Right hindlimb (tissue), 1 donor: Measurements from ENCODE around the gene ATF6B.
A peak's percentile ranks its signal among the peaks of the same experiment; 100 is the strongest.
"Not testable (repeated sequence)": the region's sequence is repeated elsewhere in the genome, so short reads cannot be mapped to it uniquely, and the experiment has no call there.

Source experiments
- DNase-seq: peaks from one replicate; pipeline ENCODE4 v3.0.0-alpha.2; 2018

The ATF6B gene

DNA sequence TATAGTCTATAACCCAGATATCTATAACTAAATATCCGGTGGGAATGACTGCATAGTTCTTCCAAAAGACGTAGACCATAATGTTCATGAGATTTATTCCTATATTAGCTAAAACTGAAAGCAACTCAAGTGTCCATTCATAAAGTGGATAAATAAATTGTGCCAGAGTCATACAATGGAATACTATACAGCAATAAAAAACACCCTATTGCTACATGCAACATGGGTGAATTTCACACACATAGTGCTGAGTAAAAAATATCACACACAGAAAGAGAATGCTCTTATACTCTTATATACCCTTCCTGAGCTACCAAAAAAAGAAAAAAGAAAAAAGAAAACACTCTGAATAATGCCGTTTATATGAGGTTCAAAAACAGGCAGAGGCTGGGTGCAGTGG is 25.8 kb downstream of the ATF6B start:
- no peak for DNase-seq

DNA sequence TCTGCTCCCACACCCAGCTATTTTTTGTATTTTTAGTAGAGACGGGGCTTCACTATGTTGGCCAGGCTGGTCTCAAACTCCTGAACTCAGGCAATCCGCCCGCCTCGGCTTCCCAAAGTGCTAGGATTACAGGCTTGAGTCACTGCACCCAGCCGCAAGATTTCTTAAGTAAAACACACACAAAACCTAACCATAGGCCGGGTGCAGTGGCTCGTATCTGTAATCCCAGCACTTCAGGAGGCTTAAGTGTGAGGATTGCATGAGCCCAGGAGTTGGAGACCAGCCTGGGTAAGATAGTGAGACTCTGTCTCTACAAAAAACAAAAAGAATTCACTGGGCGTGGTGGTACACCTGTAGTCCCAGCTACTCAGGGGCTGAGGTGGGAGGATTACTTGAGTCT is 27.8 kb downstream of the ATF6B start:
- DNase-seq, result not testable (repeated sequence)

DNA sequence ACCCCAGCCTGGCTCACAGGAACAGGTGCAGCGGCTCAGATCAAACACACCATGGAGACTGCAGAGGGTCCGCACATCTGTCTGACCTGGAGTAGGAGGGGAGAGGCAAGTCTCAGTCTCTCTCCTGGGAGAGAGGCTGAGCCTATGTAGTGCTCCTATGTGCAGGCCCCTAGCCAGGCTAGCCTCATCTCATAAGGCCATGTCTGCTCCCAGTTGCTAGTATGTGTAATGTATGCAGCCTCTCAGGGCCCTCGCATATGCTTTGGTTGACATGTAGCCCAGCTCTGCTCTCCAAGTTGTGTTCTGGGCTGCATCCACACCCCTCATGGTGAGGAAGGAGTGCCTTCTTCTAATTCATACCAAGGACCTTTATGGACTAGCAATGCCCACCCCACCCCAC is 30.7 kb downstream of the ATF6B start:
- no peak for DNase-seq

DNA sequence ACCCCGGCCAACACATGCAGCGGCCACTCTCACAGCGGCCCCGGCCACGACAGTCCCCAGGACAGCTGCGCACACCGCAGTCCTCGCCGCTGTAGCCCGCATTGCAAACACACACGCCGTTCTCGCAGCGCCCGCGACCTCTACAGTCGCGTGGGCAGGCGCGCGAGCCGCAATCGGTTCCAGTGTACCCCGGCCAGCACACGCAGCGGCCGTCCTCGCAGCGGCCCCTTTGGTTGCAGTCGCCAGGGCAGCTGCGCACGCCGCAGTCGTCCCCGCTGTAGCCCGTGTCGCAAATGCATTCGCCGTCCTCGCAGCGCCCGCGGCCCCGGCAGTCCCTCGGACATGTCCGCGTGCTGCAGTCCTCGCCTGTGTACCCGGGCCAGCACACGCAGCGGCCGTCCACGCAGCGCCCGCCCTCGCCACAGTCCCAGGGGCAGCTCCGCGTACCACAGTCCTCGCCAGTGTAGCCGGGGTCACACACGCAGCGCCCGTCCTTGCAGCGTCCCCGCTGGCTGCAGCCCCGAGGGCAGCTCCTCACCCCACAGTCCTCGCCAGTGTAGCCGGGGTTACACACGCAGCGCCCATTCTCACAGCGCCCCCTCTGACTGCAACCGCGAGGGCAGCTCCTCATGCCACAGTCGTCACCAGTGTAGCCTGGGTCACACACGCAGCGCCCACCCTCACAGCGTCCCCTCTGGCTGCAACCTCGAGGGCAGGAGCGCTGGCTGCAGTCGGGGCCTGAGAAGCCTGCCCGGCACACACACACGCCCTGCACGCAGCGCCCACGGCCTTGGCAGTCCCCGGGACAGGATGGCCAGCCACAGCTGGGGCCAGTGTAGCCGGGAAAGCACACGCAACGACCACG is 31.4 kb downstream of the ATF6B start:
- DNase-seq, result no peak

DNA sequence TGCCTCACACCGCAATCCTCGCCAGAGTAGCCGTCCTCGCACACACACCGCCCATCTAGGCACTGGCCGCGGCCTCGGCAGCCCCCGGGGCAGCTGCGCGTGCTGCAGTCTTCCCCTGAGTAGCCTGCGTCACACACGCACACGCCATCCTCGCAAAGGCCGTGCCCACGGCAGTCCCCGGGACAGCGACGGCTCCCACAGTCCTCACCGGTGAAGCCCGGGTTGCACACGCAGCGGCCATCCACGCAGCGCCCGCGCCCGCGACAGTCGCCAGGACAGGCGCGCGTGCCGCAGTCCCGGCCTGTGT is 32.0 kb downstream of the ATF6B start:
- no peak for DNase-seq

DNA sequence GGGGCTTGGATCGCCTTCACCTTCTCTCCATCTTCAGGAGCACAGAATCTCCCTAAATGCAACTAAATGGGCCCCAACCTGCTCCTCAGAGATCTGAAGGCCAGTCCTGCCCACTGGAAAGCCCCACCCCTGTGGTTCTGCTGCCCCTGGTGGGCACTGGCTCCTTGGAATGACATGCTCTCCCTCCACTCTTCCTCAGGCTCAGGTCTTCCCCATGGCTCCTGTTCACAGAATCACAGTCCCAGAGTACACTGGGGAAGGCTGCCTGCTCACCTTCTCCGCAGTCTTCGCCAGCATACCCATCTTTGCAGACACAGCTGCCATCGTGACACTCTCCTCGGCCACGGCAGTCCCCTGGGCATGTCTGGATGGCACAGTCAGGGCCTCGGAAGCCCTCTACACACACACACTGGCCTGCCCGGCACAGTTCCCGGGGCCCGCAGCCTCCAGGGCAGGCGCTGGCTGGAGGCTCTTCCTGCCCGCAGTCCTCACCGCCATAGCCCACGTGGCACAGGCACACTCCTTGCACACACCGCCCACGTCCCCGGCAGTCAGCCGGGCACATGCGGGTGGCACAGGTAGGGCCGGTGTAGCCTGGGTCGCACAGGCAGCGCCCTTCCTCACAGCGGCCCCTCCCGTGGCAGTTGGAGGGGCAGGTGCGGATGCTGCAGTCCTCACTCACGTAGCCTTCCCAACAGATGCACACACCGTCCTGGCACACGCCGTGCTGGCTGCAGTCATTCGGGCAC is 32.5 kb downstream of the ATF6B start:
- DNase-seq, result no peak

DNA sequence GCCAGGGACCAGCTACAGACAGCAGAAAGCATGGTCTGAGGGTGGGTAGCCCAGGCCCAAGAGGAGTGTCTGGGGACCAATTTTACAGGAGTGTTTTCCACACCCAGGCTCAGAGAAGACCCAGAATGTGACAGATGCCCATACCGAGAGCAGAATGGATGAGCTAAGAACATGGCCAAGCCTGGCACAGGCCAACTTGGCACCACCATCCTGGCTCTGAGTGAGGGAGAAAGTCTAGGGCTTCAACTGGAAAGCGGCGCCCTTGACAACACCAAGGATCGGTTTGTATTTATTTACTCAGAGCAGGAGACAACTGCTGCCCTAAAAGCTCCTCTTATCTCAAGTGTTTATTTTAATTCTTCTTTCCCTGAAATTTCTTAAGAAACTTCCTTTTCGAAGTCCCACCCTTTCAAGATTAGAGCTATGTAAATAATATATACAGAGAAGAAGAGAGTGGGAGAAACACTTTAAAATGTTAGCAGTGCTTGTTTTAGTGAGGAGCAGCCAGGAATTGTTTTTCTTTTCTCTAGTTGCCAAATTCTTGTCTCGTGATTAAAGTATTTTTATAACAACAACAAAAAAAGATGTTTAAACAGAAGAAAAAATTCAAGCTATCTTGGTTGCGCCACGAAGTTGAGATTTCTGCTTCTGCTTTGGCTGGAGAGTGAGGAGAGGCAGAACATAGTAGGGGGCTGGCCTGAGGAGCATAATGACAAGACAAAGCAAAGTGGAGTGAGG is 35.1 kb downstream of the ATF6B start:
- peak; percentile 25 for DNase-seq

DNA sequence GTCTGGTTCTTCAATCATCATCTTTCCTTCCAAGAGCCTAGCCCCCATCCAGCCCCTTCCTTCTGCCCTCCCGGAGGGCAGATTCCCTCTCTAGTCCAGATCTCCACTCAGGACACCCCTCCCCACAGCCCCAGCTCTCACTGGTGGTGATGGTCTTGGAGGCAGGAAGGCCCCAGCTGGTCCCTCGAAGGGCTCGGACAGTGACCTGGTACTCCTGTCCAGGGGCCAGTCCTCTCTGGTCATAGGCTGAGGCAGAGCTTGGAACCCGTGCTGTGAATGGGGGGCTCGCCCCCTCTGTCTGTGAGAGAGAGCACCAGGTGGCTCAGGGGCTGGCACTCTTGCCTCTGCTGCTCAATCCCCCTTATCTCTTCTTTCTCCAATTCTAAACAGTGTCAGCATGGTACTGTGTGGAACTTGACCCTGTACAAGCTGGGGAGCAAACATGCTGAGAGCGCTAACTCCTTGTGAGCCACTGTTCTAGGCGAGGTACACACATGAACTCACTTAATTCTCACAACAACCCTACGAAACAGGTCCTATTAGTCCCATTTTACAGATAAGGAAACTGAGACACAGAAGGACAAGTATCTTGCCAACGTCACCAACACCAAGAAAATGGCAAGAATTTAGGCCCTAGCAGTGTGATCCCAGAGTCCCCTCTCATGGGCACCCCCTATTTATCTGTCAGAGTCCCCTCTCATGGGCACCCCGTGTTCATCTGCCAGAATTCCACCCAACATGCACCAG is 38.8 kb downstream of the ATF6B start:
- DNase-seq, result no peak

DNA sequence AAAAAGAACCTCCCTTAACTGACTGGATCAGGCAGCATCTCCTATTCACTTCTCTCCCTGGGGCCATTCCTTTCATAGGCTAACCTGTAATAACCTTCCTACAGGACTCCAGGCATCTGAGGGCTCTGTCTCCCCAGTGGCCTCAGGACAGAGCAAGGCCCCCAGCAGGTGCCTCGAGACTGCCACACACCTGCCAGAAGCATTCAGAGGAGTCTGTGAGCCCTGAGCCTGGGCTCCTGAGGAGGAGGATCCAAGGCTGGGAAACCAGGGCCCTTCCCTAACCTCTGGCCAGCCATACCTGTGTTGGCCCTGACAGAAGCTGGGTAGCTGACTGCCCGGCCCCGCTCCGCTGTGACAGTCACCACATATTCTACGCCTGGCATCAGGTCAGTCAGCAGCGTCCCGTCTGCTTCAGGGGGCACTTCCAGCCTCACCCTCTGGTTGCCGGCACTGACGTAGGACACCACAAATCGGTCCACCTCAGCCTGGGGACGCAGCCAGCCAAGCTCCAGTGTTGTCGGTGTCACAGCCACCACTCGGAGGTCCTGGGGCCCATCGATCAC is 39.5 kb downstream of the ATF6B start:
- DNase-seq, result no peak

DNA sequence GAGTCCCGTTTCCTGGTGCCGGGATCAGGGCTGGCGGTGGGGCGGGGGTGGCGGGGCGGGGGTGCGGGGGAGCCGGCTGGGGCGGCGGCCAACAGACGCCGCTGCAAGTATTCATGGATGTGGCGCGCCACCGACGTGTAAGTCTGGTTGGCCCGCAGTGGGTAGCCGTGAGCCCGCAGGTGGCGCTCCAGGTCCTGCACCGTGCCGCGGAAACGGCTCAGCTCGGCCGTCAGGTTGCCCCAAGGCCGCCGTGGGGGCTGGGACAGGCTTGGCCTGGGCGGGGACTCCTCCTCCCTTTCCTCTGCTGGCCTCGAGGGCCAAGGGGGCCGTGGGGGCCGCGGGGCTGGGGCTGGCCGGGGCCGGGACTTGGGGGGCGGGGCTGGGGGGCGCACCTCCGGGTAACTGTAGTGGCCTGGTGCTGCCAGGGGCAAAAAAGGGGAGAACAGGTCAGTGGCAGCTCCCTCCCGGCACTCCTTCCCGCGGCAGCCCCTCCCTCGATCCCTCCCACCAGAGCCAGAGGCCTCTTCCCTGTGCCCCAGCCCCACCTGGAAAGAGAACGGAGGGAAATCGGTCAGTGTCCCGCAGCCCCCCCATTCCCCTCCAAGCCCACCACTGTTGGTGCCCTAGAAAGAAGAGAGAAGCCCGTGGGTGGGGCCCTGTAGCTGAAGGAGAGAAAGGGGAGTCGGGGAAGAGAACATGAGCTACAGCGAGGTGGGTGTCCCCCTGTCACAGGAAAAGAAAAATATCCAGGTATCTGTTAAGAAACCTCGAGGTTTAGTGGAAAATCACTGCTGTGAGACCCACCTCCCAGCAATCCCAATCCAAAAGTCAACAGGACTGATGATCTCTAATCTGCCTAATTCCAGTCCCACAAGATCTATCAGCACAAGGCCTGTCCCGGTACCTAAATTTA is 40.2 kb downstream of the ATF6B start:
- peak; percentile 86 for DNase-seq

DNA sequence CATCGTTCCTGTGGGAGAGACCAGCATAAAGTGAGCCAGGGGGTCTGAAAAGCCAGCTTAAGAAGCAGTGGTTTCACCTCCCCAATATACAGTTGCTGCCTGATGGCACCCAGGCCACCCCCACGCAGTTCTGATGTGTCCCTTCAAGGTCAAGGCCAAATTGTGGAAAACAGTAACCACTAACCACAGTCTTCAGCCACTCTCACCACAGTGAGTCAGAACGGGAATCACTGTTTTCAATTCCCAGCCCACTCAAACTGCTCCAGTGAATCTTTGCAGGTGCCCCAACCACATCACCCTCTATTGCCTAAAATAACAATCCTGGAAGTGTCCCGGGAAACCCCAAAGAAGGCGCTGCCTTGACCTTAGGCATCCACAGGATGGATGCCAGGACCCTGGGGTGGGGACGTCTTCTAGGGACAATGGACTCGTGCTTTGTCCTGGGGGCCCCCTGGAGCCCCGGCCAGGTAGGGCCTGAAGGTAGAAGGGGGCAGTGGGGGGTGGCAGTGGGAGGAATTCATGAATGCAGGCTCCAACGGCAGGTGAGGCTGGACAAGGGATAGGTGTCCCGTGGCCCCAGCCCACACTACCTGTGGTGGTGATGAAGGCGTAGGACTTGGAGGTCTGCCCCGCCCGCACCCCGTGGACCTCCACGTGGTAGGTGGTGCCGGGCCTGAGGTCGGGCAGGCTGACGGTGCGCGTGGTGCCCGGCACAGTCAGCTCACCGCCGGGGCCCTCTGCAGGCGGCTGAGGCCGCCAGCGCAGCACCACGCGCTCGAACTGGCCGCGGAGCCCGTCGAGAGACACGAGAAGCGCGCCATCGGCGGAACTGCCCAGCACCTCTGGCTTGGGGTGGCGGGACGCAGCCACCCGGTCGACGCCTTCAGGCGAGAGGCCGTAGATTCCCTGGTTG is 41.1 kb downstream of the ATF6B start:
- peak; percentile 33 for DNase-seq

DNA sequence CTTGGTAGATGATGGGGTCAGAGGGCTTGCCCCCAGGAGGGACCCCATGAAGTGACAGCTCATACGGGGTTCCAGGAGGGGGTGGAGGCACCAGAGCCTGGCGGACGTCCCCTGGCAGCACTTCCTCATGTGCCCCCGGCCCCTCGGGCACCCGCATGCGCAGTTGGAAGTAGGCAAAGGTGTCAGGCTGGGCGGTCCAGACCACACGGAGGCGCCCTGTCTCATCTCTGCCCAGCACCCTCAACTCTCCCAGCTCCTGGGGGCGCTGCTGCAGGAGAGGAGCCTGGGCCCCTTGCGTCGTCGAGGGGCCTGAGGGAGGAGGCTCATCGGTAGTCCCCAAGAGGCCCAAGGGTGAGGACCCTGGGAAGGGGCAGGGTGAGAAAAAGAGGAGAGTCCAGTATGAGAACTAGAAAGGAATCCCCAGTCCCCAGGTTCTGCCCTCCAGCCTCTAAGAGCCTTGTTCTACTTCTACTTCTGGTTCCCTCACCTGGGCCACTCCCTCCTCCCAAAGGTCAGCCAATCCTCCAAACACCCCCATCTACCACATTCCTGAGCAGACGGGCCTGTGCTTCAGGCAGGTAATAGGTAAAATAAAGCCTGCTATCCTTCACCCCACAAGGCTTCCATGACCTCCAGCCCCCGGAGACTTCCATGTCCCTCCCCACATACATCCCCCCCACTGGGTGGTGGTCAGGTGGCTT is 42.1 kb downstream of the ATF6B start:
- DNase-seq, result no peak

DNA sequence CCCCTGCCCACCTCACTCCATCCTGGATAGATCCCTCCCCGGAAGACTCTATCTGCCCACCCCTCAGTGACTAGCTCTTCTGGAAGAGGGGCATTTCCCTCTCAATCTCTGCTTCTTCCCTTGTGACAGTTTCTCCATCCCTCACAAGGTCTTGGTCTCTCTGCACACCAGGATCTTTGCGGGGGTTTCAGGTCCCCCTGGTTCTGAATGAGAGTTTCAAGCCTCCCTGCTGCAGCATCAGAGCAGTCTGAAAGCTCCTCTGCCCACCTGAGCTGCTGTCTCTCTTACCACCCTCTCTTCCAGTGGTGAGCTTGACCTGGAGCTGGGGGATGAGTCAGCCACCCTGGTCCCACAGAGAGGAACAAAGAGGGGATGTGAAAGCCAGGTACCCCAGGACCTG is 43.3 kb downstream of the ATF6B start:
- DNase-seq, result no peak

DNA sequence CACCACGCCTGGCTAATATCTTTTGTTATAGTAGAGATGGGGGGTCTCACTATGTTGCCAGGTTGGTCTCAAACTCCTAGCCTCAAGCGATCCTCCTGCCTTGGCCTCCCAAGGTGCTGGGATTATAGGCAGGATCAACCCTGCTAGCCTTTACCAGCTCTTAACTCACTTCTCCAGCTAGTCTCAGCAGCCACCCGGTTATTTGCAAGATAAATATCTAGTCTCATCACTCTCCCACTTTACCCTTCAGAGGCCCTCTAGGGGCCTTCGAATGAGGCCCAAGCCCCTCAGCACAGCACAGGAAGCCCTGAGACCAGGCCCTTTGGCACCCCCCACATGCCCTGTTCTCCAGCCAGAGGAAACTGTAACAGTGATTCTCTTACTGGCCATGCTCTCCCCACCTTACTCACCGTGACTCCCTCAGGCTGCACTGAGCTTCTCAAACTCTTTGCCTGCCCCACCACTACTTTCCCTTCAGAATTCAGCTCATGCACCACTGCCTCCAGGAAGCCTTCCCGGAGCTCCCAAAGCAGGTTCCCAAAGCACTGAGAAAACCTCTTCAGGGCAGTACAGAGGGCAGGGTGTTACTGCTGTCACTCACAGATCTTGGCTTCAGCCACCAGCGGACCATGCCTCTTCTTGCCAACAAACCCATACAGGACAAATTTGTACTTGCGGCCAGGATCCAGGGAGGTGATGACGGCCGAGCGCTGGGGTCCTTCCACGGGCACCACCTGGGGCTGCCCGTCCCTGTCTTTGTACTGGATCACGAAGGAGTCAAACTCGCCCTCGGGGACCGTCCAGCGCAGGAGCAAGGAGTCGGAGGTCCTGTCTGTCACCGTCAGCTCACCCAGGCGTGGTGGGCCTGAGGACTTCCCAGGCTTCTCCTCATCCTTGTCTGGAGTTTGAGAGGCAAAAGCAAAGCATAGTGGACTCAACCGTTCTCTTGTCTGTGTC is 44.0 kb downstream of the ATF6B start:
- no peak for DNase-seq

DNA sequence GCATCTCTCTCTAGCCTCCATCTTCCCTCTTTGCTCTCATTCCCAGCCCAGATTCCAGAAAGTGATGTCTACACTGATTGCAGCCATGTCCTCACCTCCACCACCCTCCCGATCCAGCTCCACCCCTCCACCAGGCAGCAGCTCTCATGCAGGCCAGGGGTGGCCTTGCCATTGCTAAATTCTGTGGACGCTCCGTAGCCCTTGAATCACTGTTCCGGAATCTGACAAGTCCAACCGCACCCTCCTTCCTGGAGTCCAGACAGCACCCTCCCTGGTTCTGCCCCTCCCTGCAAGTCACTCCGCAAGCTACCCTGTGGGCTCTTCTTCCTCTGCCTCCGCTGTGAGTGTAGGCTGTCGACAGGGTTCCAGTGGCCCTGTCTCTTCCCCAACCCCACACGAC is 45.1 kb downstream of the ATF6B start:
- DNase-seq, result peak; percentile 46

DNA sequence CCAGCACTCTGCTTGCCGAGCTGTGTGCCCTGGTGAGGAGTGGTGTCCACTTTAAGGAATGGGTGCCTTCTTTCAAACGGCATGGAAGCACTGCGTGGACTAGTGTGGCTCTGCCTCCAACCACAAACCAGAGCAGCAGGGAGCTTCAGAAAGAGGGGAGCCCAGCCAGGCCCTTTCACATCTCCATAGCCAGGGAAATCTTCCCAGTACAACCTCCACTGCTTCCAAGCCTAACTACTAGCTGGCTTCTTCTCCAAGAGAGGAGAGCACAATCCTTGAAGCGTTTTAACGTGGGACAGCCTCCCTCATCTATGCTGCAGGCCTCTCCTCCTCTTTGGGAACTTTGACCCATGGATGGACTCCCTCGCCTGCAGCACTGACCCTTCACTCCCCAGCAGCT is 45.6 kb downstream of the ATF6B start:
- DNase-seq, result peak; percentile 62

DNA sequence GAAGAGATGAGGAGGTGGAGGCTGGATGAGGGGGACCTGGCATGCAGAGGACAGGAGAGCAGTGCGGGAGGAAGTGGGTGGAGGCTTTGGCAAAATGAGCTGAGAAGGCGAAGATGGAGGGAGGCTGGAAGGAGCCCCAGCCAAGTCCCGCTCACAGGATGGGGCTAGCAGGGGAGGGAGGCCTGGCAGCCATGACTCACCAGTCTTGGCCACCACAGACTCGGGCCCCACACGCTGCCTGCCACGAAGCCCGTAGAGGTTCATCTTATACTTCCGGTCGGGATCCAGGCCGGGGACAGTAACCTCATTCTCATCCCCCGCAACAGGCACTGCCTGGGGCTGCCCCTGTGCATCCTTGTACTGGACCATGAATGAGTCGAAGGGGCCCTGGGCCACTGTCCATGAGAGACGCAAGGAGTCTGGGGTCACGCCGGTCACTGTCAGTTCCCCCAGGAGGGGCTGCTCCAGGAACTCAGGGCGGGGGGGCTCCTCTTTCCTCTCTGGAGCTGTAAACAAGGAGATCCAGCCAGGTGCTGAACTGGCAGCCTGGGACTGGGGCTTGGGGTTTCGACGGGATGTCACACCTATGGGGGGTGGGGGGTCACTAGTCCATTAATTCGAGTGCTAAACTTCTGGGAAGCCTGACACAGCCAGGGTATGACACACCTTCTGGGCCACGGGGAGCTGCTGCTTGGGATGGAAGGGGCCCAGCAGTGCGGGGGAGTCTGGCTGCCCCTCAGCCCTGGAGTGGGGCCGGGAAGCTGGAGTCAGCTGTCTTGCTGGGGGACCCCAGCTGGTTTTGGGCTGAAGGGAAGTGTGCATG is 46.7 kb downstream of the ATF6B start:
- peak; percentile 91 for DNase-seq
